ENCODE data around the gene RBM39.
"Not testable (repeated sequence)": the region's sequence is repeated elsewhere in the genome, so short reads cannot be mapped to it uniquely, and the experiment has no call there.

Gene RBM39

GRCh38 chr20:35726842-35727711 lies 15.0 kb downstream of the RBM39 start:
- DNase-seq (ENCODE audit: low spot score), result no peak

GRCh38 chr20:35724321-35725230 lies 17.5 kb downstream of the RBM39 start:
- DNase-seq (ENCODE audit: low spot score), result no peak

- DNase-seq (ENCODE audit: low spot score), result not testable (repeated sequence)
Measured at GRCh38 chr20:35723652-35724320, 18.3 kb downstream of the RBM39 start.

GRCh38 chr20:35723275-35723639 lies 18.8 kb downstream of the RBM39 start:
- DNase-seq (ENCODE audit: low spot score), result not testable (repeated sequence)

GRCh38 chr20:35721621-35722020 lies 20.4 kb downstream of the RBM39 start:
- DNase-seq (ENCODE audit: low spot score), result no peak

- no peak for DNase-seq (ENCODE audit: low spot score)
Measured at GRCh38 chr20:35721219-35721618, 20.8 kb downstream of the RBM39 start.

- DNase-seq (ENCODE audit: low spot score), result no peak
Measured at GRCh38 chr20:35720165-35721123, 21.6 kb downstream of the RBM39 start.

GRCh38 chr20:35719717-35720116 lies 22.3 kb downstream of the RBM39 start:
- no peak for DNase-seq (ENCODE audit: low spot score)

GRCh38 chr20:35718972-35719635 lies 23.0 kb downstream of the RBM39 start:
- DNase-seq (ENCODE audit: low spot score), result no peak

- not testable (repeated sequence) for DNase-seq (ENCODE audit: low spot score)
Measured at GRCh38 chr20:35718321-35718720, 23.7 kb downstream of the RBM39 start.

GRCh38 chr20:35716330-35716729 lies 25.7 kb downstream of the RBM39 start:
- no peak for DNase-seq (ENCODE audit: low spot score)

GRCh38 chr20:35715652-35716051 lies 26.4 kb downstream of the RBM39 start:
- no peak for DNase-seq (ENCODE audit: low spot score)

GRCh38 chr20:35714127-35714526 lies 27.9 kb downstream of the RBM39 start:
- no peak for DNase-seq (ENCODE audit: low spot score)

GRCh38 chr20:35713120-35713519 lies 28.9 kb downstream of the RBM39 start:
- DNase-seq (ENCODE audit: low spot score), result not testable (repeated sequence)

- DNase-seq (ENCODE audit: low spot score), result no peak
Measured at GRCh38 chr20:35711588-35712209, 30.4 kb downstream of the RBM39 start.

- DNase-seq (ENCODE audit: low spot score), result no peak
Measured at GRCh38 chr20:35710884-35711587, 31.0 kb downstream of the RBM39 start.

- no peak for DNase-seq (ENCODE audit: low spot score)
Measured at GRCh38 chr20:35710039-35710438, 32.0 kb downstream of the RBM39 start.

- no peak for DNase-seq (ENCODE audit: low spot score)
Measured at GRCh38 chr20:35709259-35709658, 32.8 kb downstream of the RBM39 start.

GRCh38 chr20:35708502-35708901 lies 33.6 kb downstream of the RBM39 start:
- DNase-seq (ENCODE audit: low spot score), result no peak

Data from pons (tissue), 1 donor.